ENCODE data around the gene KRT73.

GRCh38 chr12:52585946-52586345 lies 32.4 kb downstream of the KRT73 start:
- no peak for TF ChIP-seq ZNF449 (CRISPR knock-in tag; IDR thresholded peaks at IDR 0.05)
- TF ChIP-seq ZNF12 (CRISPR knock-in tag; IDR thresholded peaks at IDR 0.05), result no peak
- no peak for TF ChIP-seq GABPB1 (CRISPR knock-in tag; IDR thresholded peaks at IDR 0.05)
